Measurements from ENCODE around the gene MIGA2.
"Not testable (repeated sequence)": the region's sequence is repeated elsewhere in the genome, so short reads cannot be mapped to it uniquely, and the experiment has no call there.

MIGA2 gene

GRCh38 chr9:129104051-129104450 is 67.6 kb downstream of the MIGA2 start:
- no peak for DNase-seq

- DNase-seq: no peak
These were observed 69.7 kb downstream of the MIGA2 start for GRCh38 chr9:129105857-129106694.

- no peak for DNase-seq
These were observed 71.2 kb downstream of the MIGA2 start for GRCh38 chr9:129107651-129108050.

GRCh38 chr9:129108083-129108804 is 71.8 kb downstream of the MIGA2 start:
- DNase-seq: no peak

GRCh38 chr9:129108805-129109536 is 72.5 kb downstream of the MIGA2 start:
- no peak for DNase-seq

GRCh38 chr9:129109537-129109903 is 73.1 kb downstream of the MIGA2 start:
- peak in 1 of 2 donors; percentile 24 for DNase-seq

- peak in 1 of 2 donors; percentile 10 for DNase-seq
These were observed 73.7 kb downstream of the MIGA2 start for GRCh38 chr9:129109952-129110739.

GRCh38 chr9:129110740-129111527 is 74.5 kb downstream of the MIGA2 start, which contains the start of the genes CRAT and PTPA:
CRAT (minus strand) TSS chr9:129110793; CDS start chr9:129110509, 284 bp downstream.
PTPA (plus strand) TSS chr9:129111415; CDS start chr9:129111601, 186 bp downstream.
- peak; percentile 97 to 98 for DNase-seq

- DNase-seq: peak; percentile 34 to 43
These were observed 75.2 kb downstream of the MIGA2 start for GRCh38 chr9:129111528-129112151.

- DNase-seq: not testable (repeated sequence)
These were observed 76.1 kb downstream of the MIGA2 start for GRCh38 chr9:129112526-129112925.

GRCh38 chr9:129113645-129114304 is 77.3 kb downstream of the MIGA2 start:
- DNase-seq: no peak

- no peak for DNase-seq
These were observed 82.4 kb downstream of the MIGA2 start for GRCh38 chr9:129118799-129119198.

GRCh38 chr9:129121483-129121882 is 85.1 kb downstream of the MIGA2 start:
- DNase-seq: no peak

All from stimulated activated CD4-positive, alpha-beta T cell treated with anti-CD3 and anti-CD28 coated beads, Interleukin-2, amount 100 ng/mL, for 24 hours (primary cell).